Measurements from ENCODE around the gene TRAPPC3. TPM values are rescaled to one million over a fixed set of nuclear protein-coding genes. Genes with fewer than 3 reads are reported as not detected.

TRAPPC3 gene
- total and polyA plus RNA-seq, 9 of the 15 experiments (the other 6 are each of a cell fraction or from before 2014, with no cell fraction given) = 20.6 to 141 (median 112) TPM

DNA sequence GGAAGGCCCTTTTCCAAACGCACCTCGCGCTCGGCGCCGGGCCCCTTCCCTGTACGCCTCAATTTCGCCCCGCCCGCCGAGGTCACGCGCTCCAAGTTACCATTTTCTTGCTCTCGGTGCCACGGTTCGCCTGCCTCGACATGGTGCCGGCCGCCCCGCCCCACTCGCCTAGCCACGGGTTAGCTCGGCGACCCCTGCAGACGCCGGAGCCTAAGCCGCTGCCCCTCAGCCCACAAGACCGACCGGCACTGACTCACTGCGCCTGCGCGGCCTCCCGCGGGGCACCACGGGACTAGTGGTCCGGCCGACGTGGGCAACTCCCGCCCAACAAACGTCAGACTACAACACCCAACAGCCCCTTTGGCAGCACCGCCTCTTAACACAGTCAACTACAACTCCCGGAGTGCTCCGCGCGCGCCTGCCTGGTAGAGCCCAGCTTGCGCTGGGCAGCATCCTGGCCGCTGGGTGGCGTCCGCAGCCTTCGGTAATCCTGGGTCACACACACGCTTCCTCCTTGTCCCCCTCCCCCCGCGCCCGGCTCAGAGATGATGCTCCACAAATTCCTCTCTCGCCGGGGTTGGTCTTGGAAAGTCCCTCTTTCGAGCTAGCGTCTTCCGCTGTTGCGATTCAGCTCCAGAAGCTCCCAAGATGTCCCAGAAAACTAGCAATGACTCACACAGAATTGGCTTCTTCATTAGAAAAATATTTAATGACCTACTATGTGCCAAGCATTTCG lies at the start of gene TRAPPC3 (continued):
- TF ChIP-seq SREBF2 (CRISPR knock-in tag; IDR thresholded peaks at IDR 0.05) = no peak
- TF ChIP-seq NR2C2 (CRISPR knock-in tag; IDR thresholded peaks at IDR 0.05) = peak; percentile 86; the same call in 1 of the 2 replicates
- peak; percentile 91 for TF ChIP-seq NR2C2 (tag; IDR thresholded peaks at IDR 0.05)
- TF ChIP-seq CBX3 (IDR thresholded peaks at IDR 0.05; ENCODE audit: borderline replicate concordance in 1 of 2, low read length in 2 of 2) = 0 out of 3 replicates have a peak, but pooled peaks of 1 of the 2 experiments have one; percentile 21
- TF ChIP-seq KLF6 (CRISPR knock-in tag; IDR thresholded peaks at IDR 0.05; ENCODE audit: borderline replicate concordance) = no peak; the same call in 1 of the 2 replicates
- TF ChIP-seq ASH1L (IDR thresholded peaks at IDR 0.05; ENCODE audit: borderline replicate concordance, low read depth, partially characterized antibody) = no peak
- TF ChIP-seq, protein P1, sequence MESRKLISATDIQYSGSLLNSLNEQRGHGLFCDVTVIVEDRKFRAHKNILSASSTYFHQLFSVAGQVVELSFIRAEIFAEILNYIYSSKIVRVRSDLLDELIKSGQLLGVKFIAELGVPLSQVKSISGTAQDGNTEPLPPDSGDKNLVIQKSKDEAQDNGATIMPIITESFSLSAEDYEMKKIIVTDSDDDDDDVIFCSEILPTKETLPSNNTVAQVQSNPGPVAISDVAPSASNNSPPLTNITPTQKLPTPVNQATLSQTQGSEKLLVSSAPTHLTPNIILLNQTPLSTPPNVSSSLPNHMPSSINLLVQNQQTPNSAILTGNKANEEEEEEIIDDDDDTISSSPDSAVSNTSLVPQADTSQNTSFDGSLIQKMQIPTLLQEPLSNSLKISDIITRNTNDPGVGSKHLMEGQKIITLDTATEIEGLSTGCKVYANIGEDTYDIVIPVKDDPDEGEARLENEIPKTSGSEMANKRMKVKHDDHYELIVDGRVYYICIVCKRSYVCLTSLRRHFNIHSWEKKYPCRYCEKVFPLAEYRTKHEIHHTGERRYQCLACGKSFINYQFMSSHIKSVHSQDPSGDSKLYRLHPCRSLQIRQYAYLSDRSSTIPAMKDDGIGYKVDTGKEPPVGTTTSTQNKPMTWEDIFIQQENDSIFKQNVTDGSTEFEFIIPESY (CRISPR knock-in tag; IDR thresholded peaks at IDR 0.05) = peak; percentile 70; the same call in 1 of the 2 replicates
- TF ChIP-seq HNRNPLL (IDR thresholded peaks at IDR 0.05; ENCODE audit: low read depth, low read length, poor library complexity, severe bottlenecking) = peak; percentile 34
- TF ChIP-seq NFIC (IDR thresholded peaks at IDR 0.05) = peak; percentile 33
- TF ChIP-seq SIN3A (IDR thresholded peaks at IDR 0.05; ENCODE audit: borderline replicate concordance in 2 of 2, control insufficient read depth in 1 of 2, low read depth in 2 of 2, low read length in 2 of 2) = peak in 1 of 2 experiments; percentile 44; a peak in 1 of 4 replicates
- TF ChIP-seq EP400 (IDR thresholded peaks at IDR 0.05) = peak; percentile 90
- TF ChIP-seq, protein P2, sequence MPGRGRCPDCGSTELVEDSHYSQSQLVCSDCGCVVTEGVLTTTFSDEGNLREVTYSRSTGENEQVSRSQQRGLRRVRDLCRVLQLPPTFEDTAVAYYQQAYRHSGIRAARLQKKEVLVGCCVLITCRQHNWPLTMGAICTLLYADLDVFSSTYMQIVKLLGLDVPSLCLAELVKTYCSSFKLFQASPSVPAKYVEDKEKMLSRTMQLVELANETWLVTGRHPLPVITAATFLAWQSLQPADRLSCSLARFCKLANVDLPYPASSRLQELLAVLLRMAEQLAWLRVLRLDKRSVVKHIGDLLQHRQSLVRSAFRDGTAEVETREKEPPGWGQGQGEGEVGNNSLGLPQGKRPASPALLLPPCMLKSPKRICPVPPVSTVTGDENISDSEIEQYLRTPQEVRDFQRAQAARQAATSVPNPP (IDR thresholded peaks at IDR 0.05; ENCODE audit: borderline replicate concordance, insufficient read depth, insufficient read length) = no peak
- TF ChIP-seq ELF1 (tag; IDR thresholded peaks at IDR 0.05) = peak; percentile 80
- TF ChIP-seq, protein P3, sequence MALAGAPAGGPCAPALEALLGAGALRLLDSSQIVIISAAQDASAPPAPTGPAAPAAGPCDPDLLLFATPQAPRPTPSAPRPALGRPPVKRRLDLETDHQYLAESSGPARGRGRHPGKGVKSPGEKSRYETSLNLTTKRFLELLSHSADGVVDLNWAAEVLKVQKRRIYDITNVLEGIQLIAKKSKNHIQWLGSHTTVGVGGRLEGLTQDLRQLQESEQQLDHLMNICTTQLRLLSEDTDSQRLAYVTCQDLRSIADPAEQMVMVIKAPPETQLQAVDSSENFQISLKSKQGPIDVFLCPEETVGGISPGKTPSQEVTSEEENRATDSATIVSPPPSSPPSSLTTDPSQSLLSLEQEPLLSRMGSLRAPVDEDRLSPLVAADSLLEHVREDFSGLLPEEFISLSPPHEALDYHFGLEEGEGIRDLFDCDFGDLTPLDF (CRISPR knock-in tag; IDR thresholded peaks at IDR 0.05) = peak; percentile 88
- peak; percentile 59 for TF ChIP-seq TAF1 (IDR thresholded peaks at IDR 0.05; ENCODE audit: control insufficient read depth, extremely low read depth, insufficient read depth, low read length, severe bottlenecking)
- TF ChIP-seq ZBTB1 (CRISPR knock-in tag; IDR thresholded peaks at IDR 0.05; ENCODE audit: borderline replicate concordance, low read depth) = no peak
- 0 out of 2 replicates have a peak, but pooled peaks have one; percentile 65 for TF ChIP-seq TCF7 (IDR thresholded peaks at IDR 0.05; ENCODE audit: borderline replicate concordance)
- no peak for TF ChIP-seq SMAD2 (IDR thresholded peaks at IDR 0.05; ENCODE audit: low read depth, low read length)
- peak in 1 of 2 experiments; percentile 88; a peak in 2 of 4 replicates for TF ChIP-seq HDAC1 (IDR thresholded peaks at IDR 0.05)
- 0 out of 2 replicates have a peak, but pooled peaks have one; percentile 19 for TF ChIP-seq ZNF212 (CRISPR knock-in tag; IDR thresholded peaks at IDR 0.05)
- no peak for TF ChIP-seq ZNF778 (CRISPR knock-in tag; IDR thresholded peaks at IDR 0.05)
- TF ChIP-seq NUFIP1 (IDR thresholded peaks at IDR 0.05; ENCODE audit: partially characterized antibody) = no peak

Measured in K562 (cell line).